ENCODE data around the gene VPS13D.

VPS13D gene

GRCh38 chr1:12202577-12202976 is 27.3 kb upstream of the VPS13D start:
- no peaks in the 10 kb centered on the region for H3K4me1 ChIP-seq (ENCODE audit: low read length)
- no peak overlapping the region for H3K27ac ChIP-seq (ENCODE audit: low read length)
- TF ChIP-seq EZH2 (optimal IDR thresholded peaks at IDR 0.05; ENCODE audit: low read depth, low read length): no peak
- TF ChIP-seq EZH2phosphoT487 (IDR thresholded peaks at IDR 0.05; ENCODE audit: low read length): no peak
- no peak for TF ChIP-seq CTCF (IDR thresholded peaks at IDR 0.05; ENCODE audit: low read length)
- no peaks in the 10 kb centered on the region for H3K79me2 ChIP-seq (ENCODE audit: low read length)
- H3F3A ChIP-seq (ENCODE audit: insufficient read depth, low read length): no peaks in the 10 kb centered on the region
- no peak overlapping the region for H3K4me3 ChIP-seq (ENCODE audit: low read length)
- H2AFZ ChIP-seq (ENCODE audit: low read length): no peak overlapping the region
- no peaks in the 10 kb centered on the region for H3K9me2 ChIP-seq (replicated peaks; ENCODE audit: insufficient read depth, low read length)
- no peak for DNase-seq
- no peak overlapping the region for H3K4me2 ChIP-seq (ENCODE audit: low read depth, low read length)
- H3K9me3 ChIP-seq (replicated peaks; ENCODE audit: insufficient read depth, low read length): no peaks in the 10 kb centered on the region
- no peak overlapping the region for H3K9ac ChIP-seq (ENCODE audit: low read length)
- H3K27me3 ChIP-seq (replicated peaks; ENCODE audit: insufficient read depth, low read length): no peaks in the 10 kb centered on the region
- H3K36me3 ChIP-seq (replicated peaks; ENCODE audit: insufficient read depth, low read length): no peaks in the 10 kb centered on the region
- H4K20me1 ChIP-seq (ENCODE audit: insufficient read depth, low read length): no peaks in the 10 kb centered on the region

GRCh38 chr1:12203216-12204007 is 26.4 kb upstream of the VPS13D start:
- Histone ChIP-seq H3K27ac (ENCODE audit: low read length) (no peak overlapping the region), H3K79me2 (ENCODE audit: low read length) (no peaks in the 10 kb centered on the region), H3K36me3 (replicated peaks; ENCODE audit: insufficient read depth, low read length) (no peaks in the 10 kb centered on the region), H3F3A (ENCODE audit: insufficient read depth, low read length) (no peaks in the 10 kb centered on the region), H3K9ac (ENCODE audit: low read length) (no peak overlapping the region), H3K4me1 (ENCODE audit: low read length) (no peaks in the 10 kb centered on the region), H3K27me3 (replicated peaks; ENCODE audit: insufficient read depth, low read length) (no peaks in the 10 kb centered on the region), H3K9me2 (replicated peaks; ENCODE audit: insufficient read depth, low read length) (no peaks in the 10 kb centered on the region), H2AFZ (ENCODE audit: low read length) (no peak overlapping the region), H3K4me3 (ENCODE audit: low read length) (no peak overlapping the region), H4K20me1 (ENCODE audit: insufficient read depth, low read length) (no peaks in the 10 kb centered on the region), H3K4me2 (ENCODE audit: low read depth, low read length) (no peak overlapping the region), H3K9me3 (replicated peaks; ENCODE audit: insufficient read depth, low read length) (no peaks in the 10 kb centered on the region)
- no peak for DNase-seq
- TF ChIP-seq CTCF (IDR thresholded peaks at IDR 0.05; ENCODE audit: low read length) (no peak), EZH2 (optimal IDR thresholded peaks at IDR 0.05; ENCODE audit: low read depth, low read length) (no peak), EZH2phosphoT487 (IDR thresholded peaks at IDR 0.05; ENCODE audit: low read length) (no peak)

GRCh38 chr1:12204140-12204539 is 25.7 kb upstream of the VPS13D start:
- H3K4me2 ChIP-seq (ENCODE audit: low read depth, low read length): no peak overlapping the region
- H3K9ac ChIP-seq (ENCODE audit: low read length): no peak overlapping the region
- no peaks in the 10 kb centered on the region for H3K36me3 ChIP-seq (replicated peaks; ENCODE audit: insufficient read depth, low read length)
- H3K27ac ChIP-seq (ENCODE audit: low read length): no peak overlapping the region
- peaks cover 2% of the 10 kb centered on the region for H3K4me1 ChIP-seq (ENCODE audit: low read length)
- no peaks in the 10 kb centered on the region for H3F3A ChIP-seq (ENCODE audit: insufficient read depth, low read length)
- H3K9me3 ChIP-seq (replicated peaks; ENCODE audit: insufficient read depth, low read length): no peaks in the 10 kb centered on the region
- H3K27me3 ChIP-seq (replicated peaks; ENCODE audit: insufficient read depth, low read length): no peaks in the 10 kb centered on the region
- no peak overlapping the region for H3K4me3 ChIP-seq (ENCODE audit: low read length)
- no peak for TF ChIP-seq EZH2phosphoT487 (IDR thresholded peaks at IDR 0.05; ENCODE audit: low read length)
- no peak for TF ChIP-seq CTCF (IDR thresholded peaks at IDR 0.05; ENCODE audit: low read length)
- no peak for TF ChIP-seq EZH2 (optimal IDR thresholded peaks at IDR 0.05; ENCODE audit: low read depth, low read length)
- H2AFZ ChIP-seq (ENCODE audit: low read length): no peak overlapping the region
- no peaks in the 10 kb centered on the region for H3K9me2 ChIP-seq (replicated peaks; ENCODE audit: insufficient read depth, low read length)
- H3K79me2 ChIP-seq (ENCODE audit: low read length): no peaks in the 10 kb centered on the region
- no peaks in the 10 kb centered on the region for H4K20me1 ChIP-seq (ENCODE audit: insufficient read depth, low read length)
- DNase-seq: no peak
